GM19452 (cell line): ENCODE data around the gene GABRR2.

Experiments used
- ATAC-seq: cut with Tn5 transposase; IDR thresholded peaks from one replicate; pipeline ENCODE4 v1.9.1; 2021; ENCODE audit not compliant: unreplicated experiment

GABRR2 gene

GRCh38 chr6:89215391-89215790, 99.7 kb downstream of the GABRR2 start:
- no peak for ATAC-seq

- ATAC-seq = no peak
Observed at GRCh38 chr6:89214197-89214596, 100.9 kb downstream of the GABRR2 start.

GRCh38 chr6:89212472-89212871, 102.6 kb downstream of the GABRR2 start:
- ATAC-seq = no peak

- ATAC-seq = no peak
Observed at GRCh38 chr6:89209457-89209856, 105.6 kb downstream of the GABRR2 start.

- ATAC-seq = no peak
Observed at GRCh38 chr6:89208551-89208950, 106.5 kb downstream of the GABRR2 start.
